ENCODE results near the gene NEDD4L.
A peak's percentile ranks its signal among the peaks of the same experiment; 100 is the strongest.

Gene NEDD4L

GRCh38 chr18:58152216-58152615 is 108.2 kb downstream of the NEDD4L start:
- WGBS (ENCODE audit: extremely low coverage, insufficient coverage, insufficient read length) = no CpG with 5 or more reads among the region's 3 CpGs

GRCh38 chr18:58152891-58153290 is 108.9 kb downstream of the NEDD4L start:
- Histone ChIP-seq H4K91ac (ENCODE audit: low read depth, low read length) (no peak overlapping the region), H4K8ac (ENCODE audit: low read depth, low read length) (no peak overlapping the region), H3K79me1 (ENCODE audit: low read length) (peaks cover 17% of the 10 kb centered on the region), H3K9me3 (ENCODE audit: insufficient read depth, low read depth, low read length) (peaks cover 2% of the 10 kb centered on the region), H2BK5ac (ENCODE audit: low read depth, low read length, poor library complexity) (no peak overlapping the region), H3K4me3 (ENCODE audit: low read depth, low read length) (no peak overlapping the region), H3K23ac (ENCODE audit: low read length) (no peak overlapping the region), H3K36me3 (ENCODE audit: control insufficient read depth in 1 of 2, insufficient read depth in 2 of 2, low read length in 2 of 2) (no peaks in the 10 kb centered on the region), H2BK12ac (ENCODE audit: low read length) (no peak overlapping the region), H2AFZ (ENCODE audit: insufficient read depth, low read length, poor library complexity) (no peak overlapping the region), H3K27ac (ENCODE audit: low read depth, low read length) (peak overlapping the region; percentile 81), H3K18ac (ENCODE audit: low read length) (no peak overlapping the region), H3K4ac (ENCODE audit: low read depth, low read length) (no peak overlapping the region), H3K4me1 (ENCODE audit: control insufficient read depth in 1 of 2, insufficient read depth in 2 of 2, low read length in 2 of 2) (peaks cover 17 to 21% of the 10 kb centered on the region in 2 experiments), H3K4me2 (ENCODE audit: low read length) (no peak overlapping the region), H3K79me2 (ENCODE audit: control insufficient read depth, insufficient read depth, low read length, poor library complexity) (peaks cover 1% of the 10 kb centered on the region), H3K27me3 (ENCODE audit: insufficient read depth, low read length) (no peaks in the 10 kb centered on the region), H2BK120ac (ENCODE audit: insufficient read depth, low read length, poor library complexity) (no peak overlapping the region), H3K9ac (ENCODE audit: low read length) (peak overlapping the region; percentile 28), H3K14ac (ENCODE audit: low read length) (no peak overlapping the region), H4K12ac (ENCODE audit: low read depth, low read length) (no peak overlapping the region), H2AK5ac (ENCODE audit: low read length) (no peak overlapping the region)
- DNase-seq = peak; percentile 87 to 88
- no CpG with 5 or more reads among the region's 3 CpGs for WGBS (ENCODE audit: extremely low coverage, insufficient coverage, insufficient read length)

More at GRCh38 chr18:58152216-58152615, 108.2 kb downstream of the NEDD4L start:
- Histone ChIP-seq H4K12ac (ENCODE audit: low read depth, low read length) (no peak overlapping the region), H2BK12ac (ENCODE audit: low read length) (no peak overlapping the region), H3K27ac (ENCODE audit: low read depth, low read length) (peak overlapping the region; percentile 49), H3K9me3 (ENCODE audit: insufficient read depth, low read depth, low read length) (peaks cover 2% of the 10 kb centered on the region), H3K18ac (ENCODE audit: low read length) (no peak overlapping the region), H3K4me3 (ENCODE audit: low read depth, low read length) (no peak overlapping the region), H3K79me1 (ENCODE audit: low read length) (peaks cover 17% of the 10 kb centered on the region), H2BK5ac (ENCODE audit: low read depth, low read length, poor library complexity) (no peak overlapping the region), H3K4ac (ENCODE audit: low read depth, low read length) (no peak overlapping the region), H3K4me1 (ENCODE audit: control insufficient read depth in 1 of 2, insufficient read depth in 2 of 2, low read length in 2 of 2) (peaks cover 17 to 21% of the 10 kb centered on the region in 2 experiments), H3K23ac (ENCODE audit: low read length) (no peak overlapping the region), H2AFZ (ENCODE audit: insufficient read depth, low read length, poor library complexity) (no peak overlapping the region), H3K36me3 (ENCODE audit: control insufficient read depth in 1 of 2, insufficient read depth in 2 of 2, low read length in 2 of 2) (no peaks in the 10 kb centered on the region), H4K8ac (ENCODE audit: low read depth, low read length) (no peak overlapping the region), H3K9ac (ENCODE audit: low read length) (no peak overlapping the region), H3K79me2 (ENCODE audit: control insufficient read depth, insufficient read depth, low read length, poor library complexity) (peaks cover 1% of the 10 kb centered on the region), H4K91ac (ENCODE audit: low read depth, low read length) (peak overlapping the region; percentile 40), H2AK5ac (ENCODE audit: low read length) (no peak overlapping the region), H3K14ac (ENCODE audit: low read length) (no peak overlapping the region), H2BK120ac (ENCODE audit: insufficient read depth, low read length, poor library complexity) (no peak overlapping the region), H3K27me3 (ENCODE audit: insufficient read depth, low read length) (no peaks in the 10 kb centered on the region), H3K4me2 (ENCODE audit: low read length) (no peak overlapping the region)
- DNase-seq = peak; percentile 20 to 69

- H4K8ac ChIP-seq (ENCODE audit: low read depth, low read length) = peak overlapping the region; percentile 30
- peaks cover 16 to 19% of the 10 kb centered on the region in 2 experiments for H3K4me1 ChIP-seq (ENCODE audit: control insufficient read depth in 1 of 2, insufficient read depth in 2 of 2, low read length in 2 of 2)
Observed at GRCh38 chr18:58156516-58156915, 112.5 kb downstream of the NEDD4L start.

GRCh38 chr18:58157237-58157636 is 113.2 kb downstream of the NEDD4L start:
- H3K36me3 ChIP-seq (ENCODE audit: control insufficient read depth in 1 of 2, insufficient read depth in 2 of 2, low read length in 2 of 2) = no peaks in the 10 kb centered on the region
- WGBS (ENCODE audit: extremely low coverage, insufficient coverage, insufficient read length) = no CpG with 5 or more reads among the region's 3 CpGs
- H3K4ac ChIP-seq (ENCODE audit: low read depth, low read length) = no peak overlapping the region
- no peak overlapping the region for H3K9ac ChIP-seq (ENCODE audit: low read length)
- H3K23ac ChIP-seq (ENCODE audit: low read length) = no peak overlapping the region
- H3K4me3 ChIP-seq (ENCODE audit: low read depth, low read length) = no peak overlapping the region
- H3K14ac ChIP-seq (ENCODE audit: low read length) = no peak overlapping the region
- no peak overlapping the region for H4K91ac ChIP-seq (ENCODE audit: low read depth, low read length)
- H2BK12ac ChIP-seq (ENCODE audit: low read length) = no peak overlapping the region
- no peak overlapping the region for H3K27ac ChIP-seq (ENCODE audit: low read depth, low read length)
- no peak overlapping the region for H3K18ac ChIP-seq (ENCODE audit: low read length)
- no peaks in the 10 kb centered on the region for H3K9me3 ChIP-seq (ENCODE audit: insufficient read depth, low read depth, low read length)
- H3K4me2 ChIP-seq (ENCODE audit: low read length) = no peak overlapping the region
- peaks cover 20% of the 10 kb centered on the region for H3K79me1 ChIP-seq (ENCODE audit: low read length)
- H2AFZ ChIP-seq (ENCODE audit: insufficient read depth, low read length, poor library complexity) = no peak overlapping the region
- H3K79me2 ChIP-seq (ENCODE audit: control insufficient read depth, insufficient read depth, low read length, poor library complexity) = no peaks in the 10 kb centered on the region
- no peak for DNase-seq
- no peak overlapping the region for H4K8ac ChIP-seq (ENCODE audit: low read depth, low read length)
- H2BK120ac ChIP-seq (ENCODE audit: insufficient read depth, low read length, poor library complexity) = no peak overlapping the region
- no peaks in the 10 kb centered on the region for H3K27me3 ChIP-seq (ENCODE audit: insufficient read depth, low read length)
- peaks cover 14 to 16% of the 10 kb centered on the region in 2 experiments for H3K4me1 ChIP-seq (ENCODE audit: control insufficient read depth in 1 of 2, insufficient read depth in 2 of 2, low read length in 2 of 2)
- no peak overlapping the region for H4K12ac ChIP-seq (ENCODE audit: low read depth, low read length)
- no peak overlapping the region for H2AK5ac ChIP-seq (ENCODE audit: low read length)
- no peak overlapping the region for H2BK5ac ChIP-seq (ENCODE audit: low read depth, low read length, poor library complexity)

More at GRCh38 chr18:58156516-58156915, 112.5 kb downstream of the NEDD4L start:
- Histone ChIP-seq H3K4me3 (ENCODE audit: low read depth, low read length) (no peak overlapping the region), H2AFZ (ENCODE audit: insufficient read depth, low read length, poor library complexity) (no peak overlapping the region), H3K4ac (ENCODE audit: low read depth, low read length) (no peak overlapping the region), H2BK5ac (ENCODE audit: low read depth, low read length, poor library complexity) (no peak overlapping the region), H3K9me3 (ENCODE audit: insufficient read depth, low read depth, low read length) (peaks cover 2% of the 10 kb centered on the region), H3K18ac (ENCODE audit: low read length) (peak overlapping the region; percentile 55), H3K36me3 (ENCODE audit: control insufficient read depth in 1 of 2, insufficient read depth in 2 of 2, low read length in 2 of 2) (no peaks in the 10 kb centered on the region), H3K23ac (ENCODE audit: low read length) (no peak overlapping the region), H3K4me2 (ENCODE audit: low read length) (no peak overlapping the region), H2BK120ac (ENCODE audit: insufficient read depth, low read length, poor library complexity) (peak overlapping the region; percentile 44), H3K79me1 (ENCODE audit: low read length) (peaks cover 23% of the 10 kb centered on the region), H4K12ac (ENCODE audit: low read depth, low read length) (no peak overlapping the region), H3K79me2 (ENCODE audit: control insufficient read depth, insufficient read depth, low read length, poor library complexity) (peaks cover 1% of the 10 kb centered on the region), H4K91ac (ENCODE audit: low read depth, low read length) (peak overlapping the region; percentile 77), H3K14ac (ENCODE audit: low read length) (no peak overlapping the region), H3K27me3 (ENCODE audit: insufficient read depth, low read length) (no peaks in the 10 kb centered on the region), H2AK5ac (ENCODE audit: low read length) (no peak overlapping the region), H2BK12ac (ENCODE audit: low read length) (peak overlapping the region; percentile 12), H3K27ac (ENCODE audit: low read depth, low read length) (no peak overlapping the region), H3K9ac (ENCODE audit: low read length) (no peak overlapping the region)
- no peak for DNase-seq
- no CpG with 5 or more reads among the region's 9 CpGs for WGBS (ENCODE audit: extremely low coverage, insufficient coverage, insufficient read length)

All from trophoblast cell (in vitro differentiated cells and primary cell).